ENCODE data around the gene ZC3HAV1L.

DNA sequence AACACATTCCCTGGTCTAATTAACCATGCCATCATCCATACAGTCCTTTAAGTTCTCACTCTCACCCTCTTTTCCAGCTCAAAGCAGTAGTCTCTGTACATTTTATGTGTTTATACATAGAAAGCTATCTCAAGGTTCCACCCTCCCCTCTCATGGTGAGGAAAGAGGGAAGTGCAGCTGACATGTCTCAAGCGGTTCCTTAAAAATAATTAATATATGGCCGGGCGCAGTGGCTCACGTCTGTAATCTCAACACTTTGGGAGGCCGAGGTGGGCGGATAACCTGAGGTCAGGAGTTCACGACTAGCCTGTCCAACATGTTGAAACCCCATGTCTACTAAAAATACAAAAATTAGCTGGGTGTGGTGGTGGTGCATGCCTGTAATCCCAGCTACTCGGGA lies 37.0 kb upstream of the ZC3HAV1L start:
- TF ChIP-seq, protein P1, sequence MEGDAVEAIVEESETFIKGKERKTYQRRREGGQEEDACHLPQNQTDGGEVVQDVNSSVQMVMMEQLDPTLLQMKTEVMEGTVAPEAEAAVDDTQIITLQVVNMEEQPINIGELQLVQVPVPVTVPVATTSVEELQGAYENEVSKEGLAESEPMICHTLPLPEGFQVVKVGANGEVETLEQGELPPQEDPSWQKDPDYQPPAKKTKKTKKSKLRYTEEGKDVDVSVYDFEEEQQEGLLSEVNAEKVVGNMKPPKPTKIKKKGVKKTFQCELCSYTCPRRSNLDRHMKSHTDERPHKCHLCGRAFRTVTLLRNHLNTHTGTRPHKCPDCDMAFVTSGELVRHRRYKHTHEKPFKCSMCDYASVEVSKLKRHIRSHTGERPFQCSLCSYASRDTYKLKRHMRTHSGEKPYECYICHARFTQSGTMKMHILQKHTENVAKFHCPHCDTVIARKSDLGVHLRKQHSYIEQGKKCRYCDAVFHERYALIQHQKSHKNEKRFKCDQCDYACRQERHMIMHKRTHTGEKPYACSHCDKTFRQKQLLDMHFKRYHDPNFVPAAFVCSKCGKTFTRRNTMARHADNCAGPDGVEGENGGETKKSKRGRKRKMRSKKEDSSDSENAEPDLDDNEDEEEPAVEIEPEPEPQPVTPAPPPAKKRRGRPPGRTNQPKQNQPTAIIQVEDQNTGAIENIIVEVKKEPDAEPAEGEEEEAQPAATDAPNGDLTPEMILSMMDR (conservative IDR thresholded peaks at IDR 0.05; ENCODE audit: low read depth in 2 of 2): no peak
- TF ChIP-seq POLR2AphosphoS5 (IDR thresholded peaks at IDR 0.05; ENCODE audit: low read depth) (no peak), EZH2 (IDR thresholded peaks at IDR 0.05; ENCODE audit: low read depth, unreplicated experiment) (no peak)
- TF ChIP-seq, protein P2, sequence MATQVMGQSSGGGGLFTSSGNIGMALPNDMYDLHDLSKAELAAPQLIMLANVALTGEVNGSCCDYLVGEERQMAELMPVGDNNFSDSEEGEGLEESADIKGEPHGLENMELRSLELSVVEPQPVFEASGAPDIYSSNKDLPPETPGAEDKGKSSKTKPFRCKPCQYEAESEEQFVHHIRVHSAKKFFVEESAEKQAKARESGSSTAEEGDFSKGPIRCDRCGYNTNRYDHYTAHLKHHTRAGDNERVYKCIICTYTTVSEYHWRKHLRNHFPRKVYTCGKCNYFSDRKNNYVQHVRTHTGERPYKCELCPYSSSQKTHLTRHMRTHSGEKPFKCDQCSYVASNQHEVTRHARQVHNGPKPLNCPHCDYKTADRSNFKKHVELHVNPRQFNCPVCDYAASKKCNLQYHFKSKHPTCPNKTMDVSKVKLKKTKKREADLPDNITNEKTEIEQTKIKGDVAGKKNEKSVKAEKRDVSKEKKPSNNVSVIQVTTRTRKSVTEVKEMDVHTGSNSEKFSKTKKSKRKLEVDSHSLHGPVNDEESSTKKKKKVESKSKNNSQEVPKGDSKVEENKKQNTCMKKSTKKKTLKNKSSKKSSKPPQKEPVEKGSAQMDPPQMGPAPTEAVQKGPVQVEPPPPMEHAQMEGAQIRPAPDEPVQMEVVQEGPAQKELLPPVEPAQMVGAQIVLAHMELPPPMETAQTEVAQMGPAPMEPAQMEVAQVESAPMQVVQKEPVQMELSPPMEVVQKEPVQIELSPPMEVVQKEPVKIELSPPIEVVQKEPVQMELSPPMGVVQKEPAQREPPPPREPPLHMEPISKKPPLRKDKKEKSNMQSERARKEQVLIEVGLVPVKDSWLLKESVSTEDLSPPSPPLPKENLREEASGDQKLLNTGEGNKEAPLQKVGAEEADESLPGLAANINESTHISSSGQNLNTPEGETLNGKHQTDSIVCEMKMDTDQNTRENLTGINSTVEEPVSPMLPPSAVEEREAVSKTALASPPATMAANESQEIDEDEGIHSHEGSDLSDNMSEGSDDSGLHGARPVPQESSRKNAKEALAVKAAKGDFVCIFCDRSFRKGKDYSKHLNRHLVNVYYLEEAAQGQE (IDR thresholded peaks at IDR 0.05; ENCODE audit: unreplicated experiment): no peak

Data from GM23338 (cell line).